Stimulated activated CD4-positive, alpha-beta T cell treated with anti-CD3 and anti-CD28 coated beads, Interleukin-15, amount 100 ng/mL, for 24 hours (primary cell): ENCODE measurements around the gene POU2F1.

Experiments
- DNase-seq: peaks from one replicate; pipeline ENCODE4 v3.0.0-alpha.2; 2020

POU2F1 gene

GRCh38 chr1:167426716-167427115 lies 206.0 kb downstream of the POU2F1 start:
- no peak for DNase-seq

DNA sequence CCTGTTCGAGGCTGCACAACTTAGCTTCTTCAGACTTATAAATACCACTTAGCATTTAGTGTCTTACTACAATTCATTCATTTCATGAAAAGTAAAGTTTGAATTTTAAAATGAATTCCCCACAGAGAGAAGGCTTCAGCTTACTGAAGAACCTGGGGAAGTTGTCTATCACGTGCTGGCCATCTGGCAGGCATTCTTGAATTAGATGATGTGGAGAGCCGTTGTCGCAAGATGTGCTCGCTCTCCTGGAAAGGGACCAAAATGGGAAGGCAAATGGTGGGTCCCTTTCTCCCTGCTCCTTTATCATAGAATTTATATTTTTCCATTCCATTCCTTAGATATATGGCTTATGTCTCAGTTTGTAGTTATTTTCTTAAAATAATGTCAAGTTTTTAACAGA lies 207.2 kb downstream of the POU2F1 start:
- DNase-seq = no peak

GRCh38 chr1:167428395-167428794 lies 207.7 kb downstream of the POU2F1 start:
- DNase-seq = no peak

DNA sequence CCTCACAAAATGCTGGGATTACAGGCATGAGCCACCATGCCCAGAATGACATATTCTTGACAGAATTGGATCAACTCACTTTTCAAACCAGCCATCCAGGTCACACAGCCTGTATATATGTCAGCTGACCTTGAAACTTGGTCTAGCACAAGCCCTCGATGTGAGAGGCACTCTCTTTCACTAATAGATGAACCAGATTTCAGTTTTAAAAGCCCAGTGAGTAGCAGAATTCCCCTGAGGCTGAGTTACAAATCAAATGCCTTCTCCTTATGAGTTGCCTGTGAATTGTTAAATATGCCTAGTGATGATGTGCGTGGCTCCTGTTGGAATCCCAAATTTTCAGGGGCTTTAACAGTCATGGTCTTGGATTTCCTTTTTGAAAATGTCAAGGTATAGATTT lies 208.9 kb downstream of the POU2F1 start:
- DNase-seq = no peak

DNA sequence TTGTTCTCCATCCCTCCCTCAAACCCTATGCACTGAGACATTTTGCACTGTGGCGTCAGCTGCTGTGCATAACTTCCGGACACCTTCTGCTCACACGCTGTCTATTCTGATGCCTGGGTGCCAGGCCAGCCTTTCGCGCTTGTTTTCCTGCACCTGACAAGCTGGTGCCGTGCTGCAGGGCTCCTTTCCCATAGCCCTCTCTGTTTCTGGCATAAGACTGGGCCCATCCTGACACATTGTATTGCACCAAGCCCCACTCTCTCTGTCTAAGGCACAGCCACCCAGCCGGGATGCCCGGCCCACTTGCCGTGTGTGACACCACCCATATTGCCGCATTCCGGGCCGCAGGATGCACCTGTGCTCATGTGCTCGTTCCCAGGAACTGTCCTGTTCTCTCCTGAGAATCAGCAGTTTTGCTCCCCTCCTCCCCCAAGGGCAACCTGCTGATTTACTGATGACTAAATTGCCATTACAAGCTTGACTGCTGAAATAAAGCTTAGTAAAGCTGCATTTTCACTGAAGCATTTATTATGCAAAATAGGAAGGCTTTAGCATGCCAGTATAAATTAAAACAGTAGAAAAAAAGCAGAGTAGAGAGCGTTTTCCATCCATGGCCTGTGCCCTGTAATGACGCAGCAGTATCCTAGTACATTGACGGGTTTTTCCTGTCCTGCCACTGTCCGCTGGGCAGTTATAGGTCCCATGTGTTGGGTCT lies 209.6 kb downstream of the POU2F1 start:
- no peak for DNase-seq

- no peak for DNase-seq
Observed at GRCh38 chr1:167430849-167431242, 210.2 kb downstream of the POU2F1 start.

DNA sequence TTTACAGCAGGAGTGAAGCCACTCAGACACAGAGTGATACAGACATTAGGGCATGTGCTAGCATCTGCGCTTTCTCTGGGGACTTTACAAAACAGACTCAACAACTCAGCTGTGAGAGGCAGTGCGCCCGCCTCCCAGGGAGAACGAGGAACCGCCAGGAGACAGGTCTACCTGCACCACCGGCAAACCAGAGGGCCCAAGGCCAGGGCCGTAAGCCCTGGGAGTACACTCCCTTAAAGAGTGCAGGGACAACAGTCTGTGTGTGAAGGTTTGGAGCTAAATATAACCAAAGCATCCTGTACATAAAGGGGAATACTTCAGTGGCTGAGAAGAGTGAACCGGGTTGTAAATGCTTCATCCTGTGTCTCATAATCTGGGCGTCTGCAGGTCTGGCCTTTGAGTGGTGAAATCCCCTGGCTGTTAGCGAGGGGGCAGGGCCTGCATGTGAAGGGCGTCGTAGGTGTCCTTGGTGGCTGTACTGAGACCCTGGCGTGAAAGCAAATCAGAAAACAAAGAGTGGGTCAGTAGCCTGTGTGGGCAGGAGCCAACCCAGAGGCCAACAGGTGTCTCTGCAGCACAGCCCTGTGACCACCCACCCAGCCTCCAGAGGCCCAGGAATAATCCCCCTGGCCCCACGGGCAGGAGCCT lies 210.7 kb downstream of the POU2F1 start:
- no peak for DNase-seq

DNA sequence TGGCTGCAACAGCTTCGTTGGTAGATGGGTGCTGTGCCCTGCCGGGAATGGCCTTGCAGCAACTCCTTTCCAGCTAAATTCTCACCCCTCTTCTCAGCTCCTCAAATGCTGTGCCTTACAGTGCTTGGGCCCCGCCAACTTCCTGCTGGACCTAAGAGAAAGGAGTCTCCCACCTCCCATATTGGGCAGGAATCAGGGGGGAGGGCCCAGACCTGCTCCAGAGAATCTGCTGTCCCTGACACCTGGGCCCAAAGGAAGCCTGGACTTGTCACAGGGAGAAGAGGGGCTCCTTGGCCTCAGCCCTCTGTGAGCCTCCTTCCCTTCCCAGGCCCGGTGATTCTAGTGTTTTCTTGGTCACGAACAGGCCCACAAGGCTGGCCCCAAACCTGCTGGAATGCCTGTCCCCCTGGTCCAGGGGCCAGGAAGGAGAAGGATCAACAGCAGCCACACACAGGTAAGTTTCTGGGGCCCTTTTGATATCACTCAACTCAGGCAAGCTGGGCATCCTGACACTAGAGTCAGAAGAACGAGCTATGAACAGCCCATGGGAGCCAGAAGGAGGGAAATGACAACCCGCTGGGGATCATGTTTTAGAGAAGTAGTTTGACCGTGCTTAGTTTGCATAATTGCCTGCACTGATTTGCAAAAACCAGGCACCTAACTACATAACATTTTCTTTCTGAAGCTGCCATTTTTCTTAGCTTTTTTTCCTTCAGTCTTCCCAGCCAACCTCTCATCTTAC lies 211.4 kb downstream of the POU2F1 start:
- no peak for DNase-seq

DNA sequence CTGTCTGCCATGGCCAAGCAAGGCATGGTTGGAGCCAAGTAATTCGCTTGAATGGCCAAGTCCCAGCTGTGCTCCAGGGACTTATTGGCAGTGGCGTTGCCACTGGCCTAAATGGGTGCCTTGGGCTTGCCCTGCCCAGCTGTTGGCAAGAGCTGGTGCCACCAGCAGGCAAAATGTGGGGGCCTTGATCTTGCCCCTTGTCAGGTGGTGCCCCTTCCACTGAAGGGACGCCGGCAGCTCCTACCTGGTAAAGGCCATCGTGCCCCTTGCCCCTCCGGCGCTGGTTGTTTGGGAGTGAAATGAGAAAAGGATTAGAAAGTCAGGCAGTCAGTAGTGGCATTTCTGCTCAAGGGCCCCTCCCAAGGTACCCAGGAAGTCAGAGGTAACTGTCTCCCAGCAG lies 212.1 kb downstream of the POU2F1 start:
- DNase-seq = no peak

DNA sequence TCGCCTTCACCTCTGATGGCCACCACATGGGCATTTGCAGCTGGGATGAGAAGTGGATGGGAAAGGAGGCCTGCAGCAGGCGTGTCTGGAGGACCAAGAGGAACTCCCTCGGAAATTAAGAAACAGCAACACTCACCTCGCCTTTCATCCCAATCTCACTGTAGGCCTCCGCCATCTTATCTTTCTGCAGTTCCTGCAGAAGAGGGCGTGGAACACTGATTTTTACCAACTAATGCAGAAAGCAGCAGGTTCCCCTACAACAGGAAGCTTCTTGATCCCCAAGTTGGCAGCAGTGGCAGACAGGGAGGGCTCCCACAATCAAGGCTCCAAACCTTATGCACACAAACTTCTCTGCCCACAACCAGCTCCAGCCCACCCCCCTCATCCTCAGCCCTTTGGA lies 213.2 kb downstream of the POU2F1 start:
- no peak for DNase-seq

DNA sequence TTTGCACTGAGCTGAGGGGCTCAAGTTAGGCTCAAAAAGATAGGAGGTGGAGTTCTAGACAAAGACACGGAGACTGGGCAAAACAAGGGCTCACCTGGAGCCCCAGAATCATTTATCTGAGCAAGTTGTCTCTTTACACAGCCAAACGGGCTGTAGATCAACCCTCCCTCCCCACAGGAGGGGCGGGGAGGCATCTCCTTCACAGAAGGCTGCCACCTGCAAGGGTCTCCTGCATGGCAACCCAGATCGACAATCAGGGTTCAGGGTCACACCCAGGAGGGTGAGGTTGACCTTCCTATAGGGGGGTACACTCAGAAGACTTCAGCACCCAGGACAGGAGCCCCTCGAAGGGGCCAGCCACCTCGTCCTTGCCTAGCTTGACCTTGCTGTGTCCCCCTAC lies 213.6 kb downstream of the POU2F1 start:
- DNase-seq = no peak

DNA sequence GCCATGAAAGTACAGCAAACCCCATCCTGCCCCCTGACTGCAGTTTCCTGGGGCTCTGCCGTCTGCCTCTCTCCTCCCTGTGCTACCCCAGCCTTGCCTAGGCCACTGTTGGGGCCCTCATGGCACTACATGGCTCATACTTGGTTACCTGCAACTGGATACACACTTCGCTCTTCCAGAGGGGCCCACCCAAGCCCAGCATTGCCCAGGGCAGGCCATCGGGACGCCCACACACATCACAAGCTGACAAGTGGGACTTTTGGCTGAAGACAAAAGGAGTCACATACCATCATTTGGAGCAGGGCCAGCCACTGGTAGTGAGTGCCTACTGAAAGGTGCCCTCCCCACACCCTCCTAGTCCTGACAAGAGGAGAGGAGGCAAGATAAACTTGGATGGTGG lies 214.8 kb downstream of the POU2F1 start:
- DNase-seq = no peak

GRCh38 chr1:167438171-167439138 lies 217.8 kb downstream of the POU2F1 start:
- no peak for DNase-seq

GRCh38 chr1:167439301-167439988 lies 218.8 kb downstream of the POU2F1 start:
- DNase-seq = peak; percentile 52

GRCh38 chr1:167440345-167440744 lies 219.7 kb downstream of the POU2F1 start:
- no peak for DNase-seq

GRCh38 chr1:167440776-167441175 lies 220.1 kb downstream of the POU2F1 start:
- no peak for DNase-seq

DNA sequence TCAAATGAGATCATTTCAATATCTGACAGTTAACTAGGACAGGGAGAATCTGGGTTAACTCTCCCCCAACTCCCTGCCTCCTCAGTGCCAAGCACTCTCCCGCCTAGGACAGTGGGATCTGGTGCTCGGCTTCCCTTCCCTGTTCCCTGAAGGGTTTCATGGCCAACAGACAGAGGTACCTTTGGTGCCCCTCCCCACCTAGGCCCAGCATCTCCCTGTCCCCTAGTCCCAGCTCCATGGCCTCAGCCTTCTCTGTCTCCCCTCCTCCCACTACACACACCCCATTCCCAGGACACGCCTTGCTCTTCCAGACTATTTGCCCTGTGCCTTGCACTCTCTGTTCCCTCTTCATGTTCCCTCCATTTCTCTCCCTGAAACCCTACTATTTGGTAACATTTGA lies 220.5 kb downstream of the POU2F1 start:
- DNase-seq = no peak

DNA sequence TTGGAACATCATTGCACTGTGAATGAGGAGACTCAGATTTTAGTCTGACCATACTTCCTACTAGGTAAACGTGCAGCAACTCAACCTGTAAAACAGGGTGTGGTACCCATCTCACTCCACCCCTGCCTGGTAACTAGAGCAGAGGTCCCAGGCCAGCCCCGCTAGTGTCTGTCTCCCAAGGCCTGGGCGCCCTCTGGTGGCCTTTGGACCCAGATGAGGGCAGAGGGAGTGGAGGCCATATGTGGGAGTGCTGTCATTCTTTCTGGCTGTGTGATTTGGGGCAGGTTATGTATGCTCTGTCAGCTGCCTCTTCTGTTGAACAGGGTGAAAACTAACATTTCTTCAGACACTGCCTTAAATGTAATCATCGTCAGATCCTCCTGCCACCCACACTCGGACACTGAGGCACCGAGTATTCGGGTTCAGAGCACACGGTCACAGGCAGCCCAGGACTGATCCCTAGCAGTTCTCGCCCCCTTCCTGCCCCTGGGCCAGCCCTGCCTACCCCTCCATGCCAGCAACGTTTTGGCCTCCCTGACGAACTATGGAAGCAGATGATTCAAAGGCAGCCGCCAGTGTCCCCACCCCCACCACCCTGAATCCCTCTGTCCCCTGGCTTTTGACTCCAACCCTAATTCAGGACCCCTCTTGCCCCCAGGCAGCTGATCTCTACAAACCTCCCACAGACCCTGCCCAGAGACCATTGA lies 221.6 kb downstream of the POU2F1 start:
- peak; percentile 91 for DNase-seq

DNA sequence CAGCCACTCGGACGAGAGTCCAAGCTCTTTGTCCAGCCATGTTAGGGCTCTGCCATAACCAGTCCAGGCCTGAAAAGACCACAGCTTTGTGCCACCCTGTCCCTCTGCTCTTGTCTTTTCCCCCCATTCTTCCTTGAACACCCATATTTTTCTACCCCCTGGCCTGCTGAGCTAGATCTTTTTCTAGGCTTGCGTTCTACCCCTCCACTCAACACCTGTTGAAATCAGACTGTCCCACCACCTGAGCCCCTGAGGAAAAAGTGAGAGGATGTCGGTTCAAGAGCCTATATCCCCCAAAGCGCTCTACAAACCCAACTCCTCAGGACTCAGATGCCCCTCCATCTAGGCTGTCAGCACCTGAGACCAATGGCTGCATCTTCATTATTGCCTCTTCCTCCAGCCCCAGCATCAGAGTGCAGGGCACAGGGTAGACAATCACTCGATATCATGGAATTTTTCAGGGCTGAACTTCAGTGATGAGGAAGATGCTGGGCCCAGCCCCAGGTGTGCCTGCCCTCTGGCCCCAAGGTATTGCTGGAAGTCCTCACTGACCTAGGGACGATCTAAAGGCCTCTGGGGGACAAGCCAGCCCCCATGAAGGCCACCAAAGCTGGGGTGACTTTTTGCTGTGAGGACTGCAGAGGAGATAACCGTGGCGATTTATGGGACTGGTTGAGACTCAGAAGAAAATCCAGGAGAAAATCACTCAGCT lies 222.3 kb downstream of the POU2F1 start:
- DNase-seq = no peak

- DNase-seq = no peak
Observed at GRCh38 chr1:167443757-167444156, 223.1 kb downstream of the POU2F1 start.

DNA sequence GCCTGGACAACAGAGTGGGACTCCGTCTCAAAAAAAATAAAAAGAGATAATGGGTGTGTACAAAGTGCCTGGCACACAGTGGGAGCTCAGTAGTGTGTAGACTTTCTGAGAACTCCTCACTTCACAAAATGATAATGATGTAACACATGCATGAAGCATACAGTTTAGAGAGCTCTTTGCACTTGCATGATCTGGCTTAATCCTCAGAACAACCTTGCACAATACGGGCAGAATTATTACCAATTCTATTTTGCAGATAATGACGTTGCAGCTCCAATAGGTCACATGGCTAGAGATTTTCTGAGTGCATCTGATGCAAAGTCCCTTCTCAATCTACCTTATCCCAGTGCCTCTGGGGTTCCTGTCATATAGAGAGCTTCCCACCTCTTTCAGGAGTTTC lies 226.3 kb downstream of the POU2F1 start:
- no peak for DNase-seq
